Measurements from ENCODE around the gene IFT20.

DNA sequence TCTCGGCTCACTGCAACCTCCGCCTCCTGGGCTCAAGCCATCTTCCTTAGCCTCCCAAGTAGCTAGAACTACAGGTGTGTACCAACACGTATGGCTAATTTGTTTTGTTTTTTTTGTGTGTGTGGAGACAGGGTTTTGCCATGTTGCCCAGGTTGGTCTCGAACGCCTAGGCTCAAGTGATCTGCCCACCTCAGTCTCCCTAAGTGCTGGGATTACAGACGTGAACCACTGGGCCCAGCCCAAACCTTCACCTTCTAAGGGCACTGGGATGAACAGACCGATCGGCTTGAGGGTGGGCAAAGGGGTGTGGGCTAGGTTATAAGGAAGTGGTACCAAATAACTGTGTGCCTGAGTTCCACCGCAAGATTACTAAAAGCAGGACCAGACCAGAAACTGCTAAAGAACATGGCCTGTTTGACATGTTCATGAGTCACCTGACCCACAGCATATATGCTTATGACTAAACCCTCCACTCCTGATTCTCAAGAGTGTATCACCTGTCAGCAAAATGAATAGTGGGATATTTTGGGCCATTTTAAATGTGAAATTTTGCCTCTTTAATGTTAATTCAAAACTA lies 8.2 kb downstream of the IFT20 start:
- TF ChIP-seq, protein P1, sequence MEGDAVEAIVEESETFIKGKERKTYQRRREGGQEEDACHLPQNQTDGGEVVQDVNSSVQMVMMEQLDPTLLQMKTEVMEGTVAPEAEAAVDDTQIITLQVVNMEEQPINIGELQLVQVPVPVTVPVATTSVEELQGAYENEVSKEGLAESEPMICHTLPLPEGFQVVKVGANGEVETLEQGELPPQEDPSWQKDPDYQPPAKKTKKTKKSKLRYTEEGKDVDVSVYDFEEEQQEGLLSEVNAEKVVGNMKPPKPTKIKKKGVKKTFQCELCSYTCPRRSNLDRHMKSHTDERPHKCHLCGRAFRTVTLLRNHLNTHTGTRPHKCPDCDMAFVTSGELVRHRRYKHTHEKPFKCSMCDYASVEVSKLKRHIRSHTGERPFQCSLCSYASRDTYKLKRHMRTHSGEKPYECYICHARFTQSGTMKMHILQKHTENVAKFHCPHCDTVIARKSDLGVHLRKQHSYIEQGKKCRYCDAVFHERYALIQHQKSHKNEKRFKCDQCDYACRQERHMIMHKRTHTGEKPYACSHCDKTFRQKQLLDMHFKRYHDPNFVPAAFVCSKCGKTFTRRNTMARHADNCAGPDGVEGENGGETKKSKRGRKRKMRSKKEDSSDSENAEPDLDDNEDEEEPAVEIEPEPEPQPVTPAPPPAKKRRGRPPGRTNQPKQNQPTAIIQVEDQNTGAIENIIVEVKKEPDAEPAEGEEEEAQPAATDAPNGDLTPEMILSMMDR (IDR thresholded peaks at IDR 0.05) = no peak
- TF ChIP-seq POLR2A (IDR thresholded peaks at IDR 0.05) (no peak), POLR2AphosphoS5 (IDR thresholded peaks at IDR 0.05) (no peak)

Data from prostate gland (tissue), 2 donors.